ENCODE data around the gene ISY1.
"Not testable (repeated sequence)": the region's sequence is repeated elsewhere in the genome, so short reads cannot be mapped to it uniquely, and the experiment has no call there.

Gene ISY1

GRCh38 chr3:129121016-129121791 lies 39.7 kb downstream of the ISY1 start:
- no peaks in the 10 kb centered on the region for H3K9me3 ChIP-seq (ENCODE audit: control insufficient read depth in 1 of 2, low read length in 2 of 2)
- H3K27ac ChIP-seq (ENCODE audit: low read depth, low read length): peak overlapping the region; percentile 76
- peak overlapping the region; percentile 74 to 83 for H3K4me3 ChIP-seq (ENCODE audit: low read depth in 1 of 2, low read length in 2 of 2)
- peak overlapping the region; percentile 65 to 86 for H3K9ac ChIP-seq (ENCODE audit: low read depth in 1 of 2, low read length in 2 of 2)
- peaks cover 3 to 4% of the 10 kb centered on the region in 2 donors for H3K36me3 ChIP-seq (ENCODE audit: control insufficient read depth in 1 of 2, insufficient read depth in 2 of 2, low read length in 2 of 2)
- peaks cover 52 to 57% of the 10 kb centered on the region in 2 donors for H3K4me1 ChIP-seq (ENCODE audit: control insufficient read depth in 1 of 2, insufficient read depth in 2 of 2, low read length in 2 of 2)
- H3K27me3 ChIP-seq (ENCODE audit: control insufficient read depth in 1 of 2, insufficient read depth in 2 of 2, low read length in 2 of 2): no peaks in the 10 kb centered on the region

DNA sequence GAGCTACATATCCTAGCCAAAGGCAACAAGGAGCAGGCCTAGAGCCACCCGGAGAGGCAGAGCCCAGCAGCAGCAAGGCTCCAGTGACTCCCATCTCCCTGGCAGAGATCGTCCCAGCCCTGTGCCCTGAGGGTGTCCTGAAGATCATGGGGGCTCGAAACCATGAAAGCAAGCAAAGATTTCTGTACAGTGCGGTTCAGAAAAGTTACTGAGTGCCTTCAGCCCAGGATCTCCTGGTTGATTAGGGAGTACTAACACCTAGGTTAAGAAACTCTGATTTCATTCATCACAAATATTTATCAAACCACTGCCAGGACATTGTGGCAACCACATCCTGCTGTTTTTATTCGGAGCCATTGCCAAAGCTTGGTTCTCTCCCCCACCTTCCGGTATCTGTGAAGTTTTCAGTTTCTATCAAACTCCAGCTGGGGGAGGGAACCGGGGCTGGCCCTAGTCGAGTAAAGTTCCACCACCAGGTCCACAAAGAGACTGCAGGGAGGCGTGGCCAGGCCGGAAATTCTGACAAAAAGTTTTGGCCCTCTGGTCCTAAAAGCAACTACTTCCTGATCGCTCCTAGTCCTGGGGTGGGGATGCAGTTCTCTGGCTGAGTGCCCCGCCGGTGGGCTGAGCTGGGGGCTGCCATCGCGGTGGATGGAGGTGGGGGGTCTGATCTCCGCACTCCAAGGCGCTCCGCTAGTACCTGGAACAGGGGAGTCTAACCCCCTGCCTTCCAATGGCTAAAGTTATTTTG lies 40.4 kb downstream of the ISY1 start:
- Histone ChIP-seq H3K36me3 (ENCODE audit: control insufficient read depth in 1 of 2, insufficient read depth in 2 of 2, low read length in 2 of 2) (peaks cover 3 to 4% of the 10 kb centered on the region in 2 donors), H3K9ac (ENCODE audit: low read depth in 1 of 2, low read length in 2 of 2) (peak overlapping the region; percentile 65 to 86), H3K27me3 (ENCODE audit: control insufficient read depth in 1 of 2, insufficient read depth in 2 of 2, low read length in 2 of 2) (no peaks in the 10 kb centered on the region), H3K4me3 (ENCODE audit: low read depth in 1 of 2, low read length in 2 of 2) (peak overlapping the region; percentile 74 to 83), H3K9me3 (ENCODE audit: control insufficient read depth in 1 of 2, low read length in 2 of 2) (no peaks in the 10 kb centered on the region), H3K4me1 (ENCODE audit: control insufficient read depth in 1 of 2, insufficient read depth in 2 of 2, low read length in 2 of 2) (peaks cover 55 to 60% of the 10 kb centered on the region in 2 donors), H3K27ac (ENCODE audit: low read depth, low read length) (peak overlapping the region; percentile 76)

- H3K4me3 ChIP-seq (ENCODE audit: low read depth in 1 of 2, low read length in 2 of 2): peak overlapping the region; percentile 74 to 83
- peaks cover 3 to 9% of the 10 kb centered on the region in 2 donors for H3K36me3 ChIP-seq (ENCODE audit: control insufficient read depth in 1 of 2, insufficient read depth in 2 of 2, low read length in 2 of 2)
- peak overlapping the region; percentile 76 for H3K27ac ChIP-seq (ENCODE audit: low read depth, low read length)
- H3K9ac ChIP-seq (ENCODE audit: low read depth in 1 of 2, low read length in 2 of 2): peak overlapping the region; percentile 65 to 86
- no peaks in the 10 kb centered on the region for H3K9me3 ChIP-seq (ENCODE audit: control insufficient read depth in 1 of 2, low read length in 2 of 2)
- H3K4me1 ChIP-seq (ENCODE audit: control insufficient read depth in 1 of 2, insufficient read depth in 2 of 2, low read length in 2 of 2): peaks cover 55 to 61% of the 10 kb centered on the region in 2 donors
- H3K27me3 ChIP-seq (ENCODE audit: control insufficient read depth in 1 of 2, insufficient read depth in 2 of 2, low read length in 2 of 2): no peaks in the 10 kb centered on the region
These were observed 41.3 kb downstream of the ISY1 start for GRCh38 chr3:129119365-129120100.

DNA sequence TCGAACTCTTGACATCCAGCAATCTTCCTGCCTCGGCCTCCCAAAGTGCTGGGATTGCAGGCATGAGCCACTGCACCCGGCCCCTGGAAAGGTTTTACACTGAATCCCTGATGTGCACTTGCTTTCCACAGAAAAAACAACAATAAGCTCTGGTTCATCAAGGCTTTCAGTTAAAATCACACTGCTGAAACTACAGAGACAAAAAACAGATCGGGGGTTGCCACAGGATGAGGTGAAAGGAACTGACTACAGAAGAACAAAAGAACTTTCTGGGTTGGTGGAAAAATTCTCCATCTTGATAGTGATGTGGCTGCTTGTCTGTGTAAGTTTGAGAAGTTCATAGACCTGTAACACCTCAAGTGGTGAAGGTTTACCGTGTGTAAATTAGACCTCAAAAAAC lies 42.1 kb downstream of the ISY1 start:
- Histone ChIP-seq H3K9ac (ENCODE audit: low read depth in 1 of 2, low read length in 2 of 2) (peak overlapping the region in 1 of 2 donors; percentile 65), H3K27me3 (ENCODE audit: control insufficient read depth in 1 of 2, insufficient read depth in 2 of 2, low read length in 2 of 2) (no peaks in the 10 kb centered on the region), H3K9me3 (ENCODE audit: control insufficient read depth in 1 of 2, low read length in 2 of 2) (no peaks in the 10 kb centered on the region), H3K4me1 (ENCODE audit: control insufficient read depth in 1 of 2, insufficient read depth in 2 of 2, low read length in 2 of 2) (peaks cover 54 to 66% of the 10 kb centered on the region in 2 donors), H3K36me3 (ENCODE audit: control insufficient read depth in 1 of 2, insufficient read depth in 2 of 2, low read length in 2 of 2) (peaks cover 3 to 11% of the 10 kb centered on the region in 2 donors), H3K27ac (ENCODE audit: low read depth, low read length) (no peak overlapping the region), H3K4me3 (ENCODE audit: low read depth in 1 of 2, low read length in 2 of 2) (peak overlapping the region; percentile 74 to 83)

DNA sequence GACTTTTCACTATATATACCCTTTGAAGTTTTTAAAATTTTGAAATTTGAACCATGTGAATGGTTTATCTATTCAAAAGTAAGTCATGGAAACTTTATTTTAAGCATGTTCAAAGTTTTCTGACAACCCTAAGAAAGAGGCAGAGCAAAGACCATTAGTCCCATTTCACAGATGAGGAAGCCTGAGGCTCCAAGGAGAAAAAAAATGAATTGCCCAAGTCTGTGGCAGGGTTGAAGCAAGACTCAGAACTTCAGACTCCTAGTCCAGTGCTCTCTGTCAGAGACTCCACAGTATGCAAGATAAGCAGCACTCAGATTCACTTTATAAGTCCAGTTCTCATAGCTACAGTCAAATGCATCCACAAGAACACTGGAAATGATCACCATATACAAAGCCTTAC lies 43.7 kb downstream of the ISY1 start:
- Histone ChIP-seq H3K4me3 (ENCODE audit: low read depth in 1 of 2, low read length in 2 of 2) (no peak overlapping the region), H3K36me3 (ENCODE audit: control insufficient read depth in 1 of 2, insufficient read depth in 2 of 2, low read length in 2 of 2) (peaks cover 3 to 14% of the 10 kb centered on the region in 2 donors), H3K9me3 (ENCODE audit: control insufficient read depth in 1 of 2, low read length in 2 of 2) (no peaks in the 10 kb centered on the region), H3K27ac (ENCODE audit: low read depth, low read length) (no peak overlapping the region), H3K4me1 (ENCODE audit: control insufficient read depth in 1 of 2, insufficient read depth in 2 of 2, low read length in 2 of 2) (peaks cover 38 to 59% of the 10 kb centered on the region in 2 donors), H3K9ac (ENCODE audit: low read depth in 1 of 2, low read length in 2 of 2) (no peak overlapping the region), H3K27me3 (ENCODE audit: control insufficient read depth in 1 of 2, insufficient read depth in 2 of 2, low read length in 2 of 2) (no peaks in the 10 kb centered on the region)

DNA sequence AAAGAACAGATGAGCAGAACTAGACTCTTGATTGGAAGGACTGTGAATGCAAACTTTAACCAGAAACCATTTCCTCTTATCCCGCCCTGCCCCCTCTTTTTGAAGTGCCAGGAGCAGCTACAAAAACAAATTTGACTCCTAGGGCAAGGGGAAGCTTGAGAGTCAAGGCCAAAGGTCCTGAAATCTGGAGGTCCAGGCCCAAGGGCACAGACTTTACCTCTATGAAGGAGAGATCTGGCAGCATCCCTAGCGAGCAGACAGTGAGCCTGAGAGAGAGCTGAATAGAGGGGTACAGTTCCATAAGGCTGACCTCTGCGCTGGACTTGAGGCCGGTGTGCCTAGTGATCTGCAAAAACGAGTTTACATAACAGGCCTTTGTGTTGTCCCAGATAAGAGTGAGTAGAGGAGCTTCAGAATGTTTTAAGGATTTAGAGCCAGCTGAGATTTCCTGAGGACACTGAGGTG lies 44.3 kb downstream of the ISY1 start:
- H3K9me3 ChIP-seq (ENCODE audit: control insufficient read depth in 1 of 2, low read length in 2 of 2): no peaks in the 10 kb centered on the region
- H3K27ac ChIP-seq (ENCODE audit: low read depth, low read length): no peak overlapping the region
- peaks cover 3 to 14% of the 10 kb centered on the region in 2 donors for H3K36me3 ChIP-seq (ENCODE audit: control insufficient read depth in 1 of 2, insufficient read depth in 2 of 2, low read length in 2 of 2)
- no peaks in the 10 kb centered on the region for H3K27me3 ChIP-seq (ENCODE audit: control insufficient read depth in 1 of 2, insufficient read depth in 2 of 2, low read length in 2 of 2)
- peak overlapping the region; percentile 7 to 31 for H3K4me3 ChIP-seq (ENCODE audit: low read depth in 1 of 2, low read length in 2 of 2)
- peaks cover 38 to 59% of the 10 kb centered on the region in 2 donors for H3K4me1 ChIP-seq (ENCODE audit: control insufficient read depth in 1 of 2, insufficient read depth in 2 of 2, low read length in 2 of 2)
- H3K9ac ChIP-seq (ENCODE audit: low read depth in 1 of 2, low read length in 2 of 2): peak overlapping the region in 1 of 2 donors; percentile 40

DNA sequence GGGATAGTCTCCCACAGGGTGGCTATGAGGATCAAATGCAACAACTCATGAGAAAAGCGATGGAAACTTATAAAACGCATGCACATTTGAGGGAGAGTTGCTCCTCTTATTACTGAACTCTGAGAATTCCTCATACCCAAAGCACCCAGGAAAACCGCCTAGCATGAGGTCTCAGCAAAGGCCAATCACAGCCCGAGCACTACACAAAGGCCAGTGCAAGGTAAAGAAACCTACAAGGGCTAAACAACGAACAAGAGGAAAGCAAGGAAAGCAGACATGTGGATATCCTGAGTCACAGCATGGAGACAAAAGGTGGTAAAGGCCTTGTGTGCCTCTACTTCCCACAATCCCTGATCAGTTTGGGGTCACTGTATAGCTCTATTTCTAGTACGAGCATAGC lies 46.4 kb downstream of the ISY1 start:
- no peaks in the 10 kb centered on the region for H3K27me3 ChIP-seq (ENCODE audit: control insufficient read depth in 1 of 2, insufficient read depth in 2 of 2, low read length in 2 of 2)
- H3K4me3 ChIP-seq (ENCODE audit: low read depth in 1 of 2, low read length in 2 of 2): no peak overlapping the region
- peaks cover 3 to 14% of the 10 kb centered on the region in 2 donors for H3K36me3 ChIP-seq (ENCODE audit: control insufficient read depth in 1 of 2, insufficient read depth in 2 of 2, low read length in 2 of 2)
- peaks cover 35 to 52% of the 10 kb centered on the region in 2 donors for H3K4me1 ChIP-seq (ENCODE audit: control insufficient read depth in 1 of 2, insufficient read depth in 2 of 2, low read length in 2 of 2)
- H3K9ac ChIP-seq (ENCODE audit: low read depth in 1 of 2, low read length in 2 of 2): peak overlapping the region in 1 of 2 donors; percentile 25
- no peaks in the 10 kb centered on the region for H3K9me3 ChIP-seq (ENCODE audit: control insufficient read depth in 1 of 2, low read length in 2 of 2)
- no peak overlapping the region for H3K27ac ChIP-seq (ENCODE audit: low read depth, low read length)

DNA sequence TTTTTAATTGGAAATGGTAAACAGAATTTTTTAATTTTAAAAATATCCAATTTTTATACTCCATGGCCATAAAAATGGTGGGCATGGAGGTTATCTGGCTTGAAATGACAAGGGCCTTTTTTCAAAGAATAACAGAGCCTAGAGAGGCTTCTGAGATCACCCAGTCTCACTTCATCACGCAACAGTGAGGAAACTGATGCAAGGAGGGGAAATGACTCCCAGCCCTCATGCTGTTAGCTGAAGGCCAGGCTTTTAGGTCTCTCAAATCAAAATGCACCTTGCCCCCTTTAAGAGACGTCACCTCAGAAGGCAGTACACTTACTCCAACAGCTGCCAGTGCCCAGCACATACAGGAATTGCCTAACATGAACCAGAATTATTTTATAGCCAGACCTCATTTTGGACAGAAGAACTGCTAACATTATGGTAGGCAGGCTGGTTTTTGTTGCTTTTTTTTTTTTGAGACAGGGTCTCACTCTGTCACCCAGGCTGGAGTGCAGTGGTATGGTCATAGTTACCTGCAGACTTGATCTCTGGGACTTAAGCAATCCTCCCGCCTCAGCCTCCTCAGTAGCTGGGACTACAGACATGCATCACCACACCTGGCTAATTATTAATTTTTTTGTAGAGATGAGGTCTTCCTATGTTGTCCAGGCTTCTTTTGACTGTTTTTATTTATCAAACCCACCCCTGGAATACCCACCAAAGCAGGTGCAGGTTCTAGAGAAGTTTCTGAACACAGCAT lies 48.4 kb downstream of the ISY1 start:
- Histone ChIP-seq H3K9me3 (ENCODE audit: control insufficient read depth in 1 of 2, low read length in 2 of 2) (no peaks in the 10 kb centered on the region), H3K27ac (ENCODE audit: low read depth, low read length) (no peak overlapping the region), H3K36me3 (ENCODE audit: control insufficient read depth in 1 of 2, insufficient read depth in 2 of 2, low read length in 2 of 2) (peaks cover 3 to 17% of the 10 kb centered on the region in 2 donors), H3K9ac (ENCODE audit: low read depth in 1 of 2, low read length in 2 of 2) (no peak overlapping the region), H3K4me3 (ENCODE audit: low read depth in 1 of 2, low read length in 2 of 2) (no peak overlapping the region), H3K27me3 (ENCODE audit: control insufficient read depth in 1 of 2, insufficient read depth in 2 of 2, low read length in 2 of 2) (no peaks in the 10 kb centered on the region), H3K4me1 (ENCODE audit: control insufficient read depth in 1 of 2, insufficient read depth in 2 of 2, low read length in 2 of 2) (peaks cover 15 to 32% of the 10 kb centered on the region in 2 donors)

DNA sequence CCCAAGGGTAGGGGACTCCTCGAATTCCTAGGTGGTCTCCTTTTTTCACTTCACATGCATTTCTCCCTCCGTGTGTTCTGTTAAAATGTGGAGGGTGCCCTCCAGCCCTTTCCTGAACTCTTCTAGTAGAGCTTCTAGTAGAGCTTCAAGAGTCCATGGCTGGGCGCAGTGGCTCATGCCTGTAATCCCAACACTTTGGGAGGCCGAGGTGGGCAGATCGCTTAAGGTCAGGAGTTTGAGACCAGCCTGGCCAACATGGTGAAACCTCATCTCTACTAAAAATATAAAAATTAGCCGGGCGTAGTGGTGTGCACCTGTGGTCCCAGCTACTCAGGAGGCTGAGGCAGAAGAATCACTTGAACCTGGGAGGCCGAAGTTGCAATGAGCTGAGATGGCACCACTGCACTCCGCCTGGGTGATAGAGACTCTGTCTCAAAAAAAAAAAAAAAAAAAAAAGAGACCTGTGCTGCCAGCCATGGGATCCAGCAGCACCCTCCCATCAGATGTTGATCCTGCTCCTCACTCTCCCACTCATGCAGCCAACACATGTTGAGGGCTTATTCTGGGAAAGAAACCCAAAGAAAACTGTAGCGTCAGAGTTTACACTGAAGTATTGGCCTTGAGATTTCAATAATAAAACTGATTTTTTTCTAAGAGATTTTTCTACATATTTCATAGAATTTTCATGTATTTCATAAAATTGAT lies 49.6 kb downstream of the ISY1 start:
- H3K9me3 ChIP-seq (ENCODE audit: control insufficient read depth in 1 of 2, low read length in 2 of 2); H3K4me3 ChIP-seq (ENCODE audit: low read depth in 1 of 2, low read length in 2 of 2); H3K9ac ChIP-seq (ENCODE audit: low read depth in 1 of 2, low read length in 2 of 2); H3K27me3 ChIP-seq (ENCODE audit: control insufficient read depth in 1 of 2, insufficient read depth in 2 of 2, low read length in 2 of 2); H3K27ac ChIP-seq (ENCODE audit: low read depth, low read length): not testable (repeated sequence)
- Histone ChIP-seq H3K4me1 (ENCODE audit: control insufficient read depth in 1 of 2, insufficient read depth in 2 of 2, low read length in 2 of 2) (peaks cover 4 to 28% of the 10 kb centered on the region in 2 donors), H3K36me3 (ENCODE audit: control insufficient read depth in 1 of 2, insufficient read depth in 2 of 2, low read length in 2 of 2) (peaks cover 4 to 21% of the 10 kb centered on the region in 2 donors)
